HG02885 (cell line): ENCODE measurements around the gene ARMC2.
"Not testable (repeated sequence)": the region's sequence is repeated elsewhere in the genome, so short reads cannot be mapped to it uniquely, and the experiment has no call there.

Experiments
- ATAC-seq: cut with Tn5 transposase; IDR thresholded peaks from one replicate; pipeline ENCODE4 v1.9.1; 2021; ENCODE audit warnings: mild to moderate bottlenecking; ENCODE audit not compliant: unreplicated experiment, poor library complexity

The ARMC2 gene

DNA sequence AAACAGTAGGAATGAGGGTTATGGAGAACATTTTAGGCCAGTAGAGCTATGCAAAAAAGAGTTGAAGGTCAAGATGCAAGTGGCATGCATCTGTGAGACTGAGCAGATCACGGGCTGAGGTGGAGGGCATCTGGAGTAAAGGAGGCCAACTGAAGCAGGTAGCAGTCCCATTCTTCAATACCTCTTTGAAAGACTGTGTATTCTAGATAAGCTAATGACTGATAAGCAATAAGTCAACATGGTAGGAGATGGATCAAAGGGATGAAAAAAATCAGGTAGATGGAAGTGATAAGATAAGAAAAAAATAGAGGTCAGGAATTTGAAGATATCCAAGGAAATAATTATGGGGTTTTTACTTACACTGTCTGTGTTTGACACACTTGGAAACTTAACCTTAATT is 55.6 kb downstream of the ARMC2 start:
- no peak for ATAC-seq

GRCh38 chr6:108904741-108905140 is 56.5 kb downstream of the ARMC2 start:
- ATAC-seq: peak; percentile 97

GRCh38 chr6:108914235-108915022 is 66.2 kb downstream of the ARMC2 start:
- no peak for ATAC-seq

GRCh38 chr6:108915258-108915657 is 67.0 kb downstream of the ARMC2 start:
- no peak for ATAC-seq

DNA sequence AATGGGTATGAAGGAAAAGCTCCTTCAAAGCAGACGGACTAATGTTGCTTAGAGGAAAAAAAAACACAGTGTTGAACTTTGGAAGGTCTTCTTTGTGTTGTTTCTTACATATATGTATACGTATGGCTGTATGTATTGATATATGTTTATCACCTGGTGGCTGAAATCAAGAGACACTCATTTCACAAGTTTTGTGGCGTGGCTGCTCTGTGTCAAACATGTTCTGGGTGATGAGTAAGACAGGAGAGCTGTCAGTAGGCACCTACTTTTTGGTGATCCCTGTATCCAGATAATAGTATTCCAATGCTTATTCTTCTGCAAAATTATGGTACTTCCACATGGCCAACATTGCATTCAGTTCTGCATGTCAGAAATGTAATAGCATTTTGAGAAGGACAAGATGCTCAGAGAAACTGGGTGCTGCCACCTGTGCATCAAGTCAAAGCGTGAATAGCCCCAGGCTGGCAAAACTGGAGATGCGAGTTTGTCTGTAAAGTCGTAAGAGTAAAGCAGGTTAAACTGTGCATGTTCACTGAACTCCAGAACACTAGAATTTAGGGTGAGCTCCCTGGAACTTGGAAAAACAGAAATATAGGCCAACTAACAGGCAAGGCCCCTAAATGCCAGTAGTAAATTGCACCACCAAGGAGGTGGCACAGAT is 67.9 kb downstream of the ARMC2 start:
- ATAC-seq: no peak

GRCh38 chr6:108920751-108921150 is 72.5 kb downstream of the ARMC2 start:
- no peak for ATAC-seq

- no peak for ATAC-seq
Observed at GRCh38 chr6:108921547-108922361, 73.5 kb downstream of the ARMC2 start.

DNA sequence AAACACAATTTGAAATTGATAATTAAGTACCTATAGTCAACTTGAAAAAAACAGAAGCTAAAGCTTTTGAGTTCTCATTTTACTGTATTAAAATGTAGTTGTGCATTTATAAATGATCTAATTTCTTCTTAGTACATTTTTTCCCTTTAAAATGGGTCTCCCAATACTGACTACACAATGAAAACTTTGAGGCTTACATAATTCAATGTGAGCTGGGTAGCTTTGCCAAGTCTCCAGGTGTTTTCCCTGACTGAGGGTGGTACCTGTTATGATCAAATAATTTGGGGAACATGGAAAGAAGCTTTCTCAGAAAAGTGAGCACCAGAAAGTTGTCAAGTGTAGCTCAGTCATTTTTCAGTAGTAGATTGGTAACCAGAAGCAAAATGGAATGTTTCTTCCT is 74.3 kb downstream of the ARMC2 start:
- ATAC-seq: no peak

DNA sequence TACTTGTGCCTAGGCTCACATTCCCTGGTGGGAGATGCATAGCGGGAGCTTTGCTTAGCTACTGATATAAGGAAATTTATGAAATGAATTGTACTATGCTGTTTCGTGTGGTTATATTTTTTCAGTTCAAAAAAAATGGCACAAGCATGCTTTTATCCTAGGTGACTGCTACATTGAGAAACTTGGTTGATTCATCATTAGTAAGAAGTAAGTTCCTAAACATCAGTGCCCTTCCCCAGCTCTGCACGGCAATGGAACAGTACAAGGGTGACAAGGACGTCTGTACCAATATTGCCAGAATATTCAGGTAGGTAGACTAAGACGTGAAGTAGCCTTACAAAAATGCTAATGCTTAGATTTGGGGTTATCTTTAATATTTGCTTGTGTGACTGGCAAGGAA is 79.7 kb downstream of the ARMC2 start:
- no peak for ATAC-seq

GRCh38 chr6:108928650-108929049 is 80.4 kb downstream of the ARMC2 start:
- ATAC-seq: no peak

DNA sequence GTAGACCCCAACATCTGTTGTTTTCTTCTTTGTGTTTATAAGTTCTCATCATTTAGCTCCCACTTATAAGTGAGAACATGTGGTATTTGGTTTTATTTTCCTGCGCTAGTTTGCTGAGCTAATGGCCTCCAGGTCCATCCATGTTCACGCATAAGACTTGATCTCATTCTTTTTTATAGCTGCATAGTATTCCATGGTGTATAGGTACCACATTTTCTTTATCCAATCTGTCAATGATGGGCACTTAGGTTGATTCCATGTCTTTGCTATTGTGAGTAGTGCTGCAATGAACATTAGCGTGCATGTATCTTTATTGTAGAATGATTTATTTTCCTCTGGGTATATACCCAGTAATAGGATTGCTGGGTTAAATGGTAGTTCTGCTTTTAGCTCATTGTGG is 82.9 kb downstream of the ARMC2 start:
- ATAC-seq: not testable (repeated sequence)

DNA sequence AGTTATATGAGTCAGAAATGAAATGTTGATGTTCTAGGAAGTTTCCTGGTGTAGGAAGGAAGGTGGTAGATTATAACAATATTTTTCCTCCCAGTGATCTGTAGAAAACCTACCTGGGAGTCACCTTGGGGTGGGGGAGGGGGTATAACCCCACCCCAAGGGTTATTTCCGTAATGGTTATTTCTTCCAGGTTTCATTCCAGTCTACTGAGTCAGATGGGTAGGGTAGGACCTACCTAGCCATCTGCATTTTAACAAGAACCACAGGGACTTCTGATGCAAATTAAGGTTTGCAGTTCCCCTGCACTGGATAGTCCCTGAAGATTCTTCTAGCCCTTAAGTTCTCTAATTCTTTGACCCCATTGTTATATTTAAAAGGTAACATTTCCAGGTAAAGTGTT is 88.9 kb downstream of the ARMC2 start:
- ATAC-seq: no peak

GRCh38 chr6:108940741-108941140 is 92.5 kb downstream of the ARMC2 start:
- no peak for ATAC-seq

DNA sequence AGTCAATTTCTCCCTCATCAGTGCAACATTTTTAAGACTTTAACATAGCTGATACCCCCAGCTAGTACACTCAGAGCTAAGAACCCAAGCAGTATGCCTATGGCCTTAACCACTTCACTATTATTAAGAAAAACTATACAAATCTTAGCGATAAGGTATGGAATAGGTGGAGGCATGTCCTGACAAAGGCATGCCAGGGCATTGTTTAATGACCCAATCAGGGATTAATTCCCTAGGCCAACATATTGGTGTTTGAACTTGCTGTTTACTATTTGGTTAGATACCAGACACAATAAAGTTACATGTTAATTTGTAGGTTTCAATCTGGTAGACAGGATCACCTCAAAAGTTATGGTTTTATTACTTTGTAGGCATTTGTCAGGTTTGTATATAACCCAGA is 93.1 kb downstream of the ARMC2 start:
- ATAC-seq: no peak

GRCh38 chr6:108941859-108942258 is 93.6 kb downstream of the ARMC2 start:
- ATAC-seq: no peak

GRCh38 chr6:108942556-108943492 is 94.6 kb downstream of the ARMC2 start:
- no peak for ATAC-seq

- ATAC-seq: no peak
Observed at GRCh38 chr6:108944071-108944470, 95.8 kb downstream of the ARMC2 start.

DNA sequence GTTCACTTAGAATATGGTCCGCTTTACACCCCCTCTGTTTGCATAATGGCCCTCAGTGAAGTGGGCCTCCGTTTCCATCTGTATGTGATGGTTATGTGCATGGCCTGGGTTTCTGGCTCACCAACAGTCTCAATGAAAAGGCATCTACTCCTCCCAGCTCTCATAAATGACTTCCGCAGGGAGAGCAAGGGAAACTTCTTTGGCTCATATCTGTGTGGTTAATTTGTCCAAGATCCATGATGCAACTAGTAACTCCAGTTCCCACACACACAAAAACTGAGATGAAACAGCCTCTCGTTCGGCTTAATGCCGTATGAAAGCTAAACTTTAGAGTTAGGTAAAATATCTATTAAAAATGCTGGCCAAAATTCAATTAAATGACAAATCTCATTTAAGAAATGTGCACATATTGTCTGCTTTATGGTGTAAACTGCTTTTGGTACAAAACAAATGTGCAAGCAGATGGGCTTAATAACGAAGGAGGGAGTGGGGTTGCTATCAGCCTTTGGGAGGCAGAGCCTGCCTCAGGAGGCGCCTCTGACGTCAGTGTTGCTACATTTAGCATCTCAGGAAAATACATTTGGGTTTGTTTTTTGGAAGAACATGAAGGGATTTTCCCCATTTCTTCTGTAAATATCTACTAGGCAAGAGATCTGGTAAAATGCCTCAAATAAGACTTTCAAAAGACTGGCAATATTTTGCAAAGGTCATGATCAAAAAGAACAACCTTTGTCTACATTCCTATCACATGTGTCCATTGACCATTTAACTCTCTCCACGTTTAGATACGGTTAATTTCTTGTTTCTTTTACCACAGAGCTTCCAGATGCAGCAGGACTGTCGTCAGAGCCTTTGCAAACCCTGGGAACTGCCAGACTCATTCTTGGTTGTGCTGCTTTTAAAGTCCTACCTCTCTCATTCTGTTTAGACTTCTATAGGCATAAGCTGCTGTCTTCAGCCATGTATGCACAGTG is 96.8 kb downstream of the ARMC2 start:
- ATAC-seq: no peak

- no peak for ATAC-seq
Observed at GRCh38 chr6:108945681-108946159, 97.5 kb downstream of the ARMC2 start.
